Retinal pigment epithelial cell (primary cell): ENCODE results near the gene KANSL1.

Experiments
- DNase-seq: peaks from one replicate; pipeline ENCODE4 v3.0.0-alpha.2; 2010; ENCODE audit warnings: low read depth
- H3K4me3 ChIP-seq: 2 replicates; pipeline ENCODE4 v1.5.1; 2011; ENCODE audit warnings: mild to moderate bottlenecking, low read length, control low read depth, moderate library complexity
- CTCF ChIP-seq: conservative IDR thresholded peaks from 2 replicates; pipeline ENCODE4 v1.5.1; 2011; ENCODE audit warnings: low read depth, low read length, control low read depth, inconsistent platforms

KANSL1 gene

DNA sequence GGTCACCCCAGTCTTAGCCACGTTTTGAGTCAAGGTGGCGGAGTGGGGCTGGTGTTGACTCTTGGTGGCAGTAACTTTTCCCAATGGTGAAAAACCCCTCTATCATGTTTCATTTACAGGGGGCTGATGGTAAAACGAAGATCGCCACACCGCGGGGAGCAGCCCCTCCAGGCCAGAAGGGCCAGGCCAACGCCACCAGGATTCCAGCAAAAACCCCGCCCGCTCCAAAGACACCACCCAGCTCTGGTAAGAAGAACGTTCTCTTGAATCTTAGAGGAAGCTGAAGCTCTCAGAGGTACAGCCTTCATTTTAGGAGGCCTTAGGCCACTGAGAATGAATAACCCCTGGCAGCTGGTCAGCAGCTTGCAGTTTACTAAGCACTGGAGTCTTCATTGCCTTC is 201.9 kb downstream of the KANSL1 start:
- no peak for TF ChIP-seq CTCF
- no peak for DNase-seq
- H3K4me3 ChIP-seq, result no peak overlapping the region

DNA sequence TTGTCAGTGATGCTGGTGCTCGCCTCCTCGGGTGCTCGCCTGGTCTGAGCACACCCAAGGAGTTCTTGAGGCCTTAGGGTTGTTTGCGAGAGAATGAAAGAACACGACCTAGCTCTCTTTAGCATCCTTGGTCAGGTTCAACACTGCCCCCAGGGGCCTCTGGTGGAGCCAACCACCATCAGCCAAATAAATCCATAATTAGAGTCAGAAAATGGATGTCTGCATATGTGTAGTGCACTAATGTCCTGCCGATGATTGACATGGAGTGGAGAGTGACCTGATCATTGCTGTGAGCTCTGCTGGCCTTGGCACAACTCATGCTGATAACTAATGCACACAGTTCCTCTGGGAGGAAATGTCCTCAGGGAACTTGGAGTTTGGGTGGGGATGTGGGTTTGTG is 202.3 kb downstream of the KANSL1 start:
- H3K4me3 ChIP-seq, result no peak overlapping the region
- no peak for DNase-seq
- TF ChIP-seq CTCF, result no peak

DNA sequence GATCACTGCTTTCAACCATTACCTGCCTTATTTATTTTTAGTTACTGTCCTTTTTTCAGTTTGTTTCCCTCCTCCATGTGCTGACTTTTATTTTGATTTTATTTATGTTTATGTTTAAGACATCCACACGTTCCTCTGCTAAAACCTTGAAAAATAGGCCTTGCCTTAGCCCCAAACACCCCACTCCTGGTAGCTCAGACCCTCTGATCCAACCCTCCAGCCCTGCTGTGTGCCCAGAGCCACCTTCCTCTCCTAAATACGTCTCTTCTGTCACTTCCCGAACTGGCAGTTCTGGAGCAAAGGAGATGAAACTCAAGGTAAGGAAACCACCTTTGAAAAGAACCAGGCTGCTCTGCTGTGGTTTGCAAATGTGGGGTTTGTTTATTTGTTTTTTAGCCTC is 203.5 kb downstream of the KANSL1 start:
- TF ChIP-seq CTCF, result no peak
- no peak overlapping the region for H3K4me3 ChIP-seq
- no peak for DNase-seq

DNA sequence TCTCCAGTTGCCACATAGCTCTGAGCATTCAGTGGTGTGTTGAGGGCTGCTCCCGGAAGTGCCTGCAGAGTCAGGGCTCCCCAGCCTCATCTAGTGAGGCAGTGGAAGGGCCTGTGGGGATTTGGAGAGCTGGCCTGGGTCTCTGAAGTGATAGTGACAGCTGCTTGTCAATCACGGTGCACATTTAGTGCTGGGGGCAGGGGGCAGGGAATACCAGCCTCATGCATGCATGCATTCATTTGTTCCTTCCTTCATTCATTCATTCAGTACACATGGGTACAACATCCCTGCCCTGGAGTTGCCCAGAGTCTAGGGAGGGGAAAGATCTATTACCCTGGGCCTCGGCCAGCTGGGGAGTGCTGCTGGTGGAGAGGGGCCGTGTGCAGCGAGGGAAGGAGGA is 205.5 kb downstream of the KANSL1 start:
- no peak overlapping the region for H3K4me3 ChIP-seq
- no peak for TF ChIP-seq CTCF
- no peak for DNase-seq

DNA sequence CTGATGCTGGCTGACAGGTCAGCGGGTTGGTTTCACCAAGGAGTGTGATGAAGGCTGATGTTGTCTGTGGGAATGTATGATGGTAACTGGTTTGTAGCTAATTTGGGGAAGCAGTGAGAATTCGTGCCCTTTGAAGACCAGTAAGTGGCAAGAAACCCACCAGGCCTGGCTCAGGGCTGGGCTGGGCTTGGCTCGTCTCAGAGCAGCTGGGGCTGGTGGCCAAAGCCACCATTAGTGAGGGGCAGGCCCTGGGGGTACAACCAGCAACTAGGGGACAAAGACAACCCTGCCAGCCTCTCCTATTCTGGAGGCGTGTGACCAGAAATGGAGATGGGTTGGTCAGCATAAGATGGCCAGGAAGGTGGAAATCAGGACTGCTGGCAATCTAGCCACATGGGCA is 207.2 kb downstream of the KANSL1 start:
- TF ChIP-seq CTCF, result no peak
- no peak overlapping the region for H3K4me3 ChIP-seq
- DNase-seq, result no peak

GRCh38 chr17:45985447-45985846 is 207.8 kb downstream of the KANSL1 start:
- no peak overlapping the region for H3K4me3 ChIP-seq
- no peak for DNase-seq
- no peak for TF ChIP-seq CTCF

GRCh38 chr17:45984368-45984767 is 208.9 kb downstream of the KANSL1 start:
- TF ChIP-seq CTCF, result no peak
- H3K4me3 ChIP-seq, result no peak overlapping the region
- DNase-seq, result no peak
